CD4-positive, alpha-beta T cell treated with Interleukin-12 subunit alpha and Interleukin-12 subunit beta, for 1 hour (primary cell): Measurements from ENCODE around the gene SSTR3.

Experiments
- DNase-seq: peaks from one replicate; pipeline ENCODE4 v3.0.0-alpha.2; 2020

Gene SSTR3

DNA sequence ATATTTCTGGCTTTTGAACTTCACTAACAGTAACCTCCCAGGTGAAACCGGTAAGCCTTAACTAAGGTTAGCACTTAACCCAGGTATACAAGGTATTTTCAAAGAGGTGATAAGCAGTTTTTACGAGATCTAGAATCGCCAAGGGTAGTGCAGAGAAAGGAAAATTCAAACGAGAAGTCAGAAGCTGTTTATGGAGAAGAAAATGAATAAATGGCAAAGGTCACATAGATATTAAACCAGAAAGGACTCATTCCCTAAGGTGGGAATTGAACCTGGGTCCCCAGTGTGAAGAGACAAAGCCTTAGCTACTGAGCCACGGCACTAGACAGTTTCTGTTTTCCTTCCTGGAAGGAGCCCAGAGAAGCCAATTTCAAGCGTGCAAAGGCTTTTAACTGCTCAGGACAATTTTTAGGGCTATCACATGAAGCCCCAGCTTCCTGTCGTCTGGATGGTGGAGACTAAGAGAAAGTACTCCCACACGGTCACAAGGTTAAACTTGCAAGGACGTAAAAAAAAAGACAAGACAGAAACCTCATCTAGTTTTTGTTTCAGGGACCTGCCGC is 18.6 kb downstream of the SSTR3 start:
- peak; percentile 62 for DNase-seq

DNA sequence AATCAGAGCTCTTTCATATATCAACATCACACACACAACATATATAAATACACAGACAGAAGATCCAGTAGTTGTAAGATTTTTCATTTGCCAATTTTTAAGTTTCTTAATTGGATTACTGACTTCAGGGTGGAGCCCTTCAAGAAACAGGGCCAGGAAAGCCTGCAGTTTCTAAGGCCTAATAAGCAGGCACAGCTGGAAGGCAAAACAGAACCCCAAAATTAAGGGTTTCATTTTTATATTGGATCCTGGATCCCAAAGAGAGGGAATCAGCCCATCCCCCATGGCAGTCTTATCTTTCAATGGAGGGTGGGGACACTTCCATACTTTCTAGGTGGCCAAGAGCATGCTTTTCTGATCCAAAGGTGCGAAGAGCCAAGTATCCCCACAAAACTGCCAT is 19.5 kb downstream of the SSTR3 start:
- no peak for DNase-seq

DNA sequence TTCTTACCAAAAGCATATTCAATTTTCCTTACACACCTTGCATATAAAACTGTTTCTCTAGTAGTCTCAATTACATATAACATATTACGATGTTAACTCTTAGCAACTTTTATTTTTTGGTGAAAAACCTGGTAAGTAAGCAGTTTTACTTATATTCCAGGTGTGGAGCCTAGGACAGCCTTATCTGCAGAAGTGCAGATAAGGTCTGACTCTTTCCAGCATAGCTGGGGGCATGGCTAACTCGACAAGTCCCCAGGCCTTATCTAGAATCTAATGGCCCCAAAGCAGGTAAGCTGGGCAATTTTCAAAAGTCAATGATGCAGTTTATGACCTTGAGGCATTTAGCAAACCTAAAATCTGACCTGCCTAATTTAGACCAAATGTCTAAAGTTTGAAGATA is 20.1 kb downstream of the SSTR3 start:
- DNase-seq = no peak

DNA sequence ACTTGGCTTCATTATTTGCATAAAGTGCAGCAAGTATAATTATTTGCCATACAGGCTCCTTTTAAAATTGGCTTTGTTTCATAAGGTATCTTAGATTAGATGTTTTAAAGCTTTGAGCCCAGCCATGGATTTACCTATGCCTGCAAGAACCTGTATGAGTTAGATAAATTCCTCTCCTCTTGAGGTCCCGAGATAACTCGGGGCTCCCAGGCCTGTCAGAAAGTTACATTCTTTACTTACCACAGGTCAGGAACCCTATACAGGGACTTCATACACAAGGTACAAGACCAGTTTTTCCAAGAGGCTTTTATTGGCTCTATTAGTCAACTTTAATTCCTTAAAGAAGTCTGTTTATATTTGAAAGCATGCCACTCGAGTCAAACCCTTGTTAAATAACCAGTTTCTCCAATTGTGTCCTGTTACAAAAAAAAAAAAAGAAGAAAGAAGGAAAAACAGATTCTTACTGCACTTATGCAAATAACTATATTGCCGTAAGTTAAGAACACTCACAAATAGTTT is 22.0 kb downstream of the SSTR3 start:
- no peak for DNase-seq

DNA sequence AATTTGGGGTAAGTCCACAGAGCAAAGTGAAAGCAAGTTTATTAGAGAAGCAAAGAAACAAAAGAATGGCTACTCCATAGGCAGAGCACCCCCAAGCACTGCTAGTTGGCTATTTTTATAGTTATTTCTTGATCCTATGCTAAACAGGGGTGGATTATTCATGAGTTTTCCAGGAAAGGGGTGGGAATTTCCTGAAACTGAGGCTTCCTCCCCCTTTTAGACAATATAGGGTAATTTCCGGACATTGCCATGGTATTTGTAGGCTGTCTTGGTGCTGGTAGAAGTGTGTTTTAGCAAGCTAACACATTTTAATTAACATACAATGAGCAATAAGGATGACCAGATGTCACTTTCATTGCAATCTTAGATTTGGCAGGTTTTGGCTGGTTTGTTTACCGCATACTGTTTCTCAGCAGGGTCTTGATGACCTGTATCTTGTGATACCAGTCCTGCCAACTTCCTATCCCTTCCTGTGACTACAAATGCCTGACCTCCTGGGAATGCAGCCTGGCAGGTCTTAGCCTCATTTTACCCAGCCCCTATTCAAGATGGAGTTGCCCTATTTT is 23.3 kb downstream of the SSTR3 start:
- no peak for DNase-seq

GRCh38 chr22:37187891-37188761 is 24.2 kb downstream of the SSTR3 start, which contains the start of gene C1QTNF6:
Gene C1QTNF6 (minus strand): TSS chr22:37188247. CDS start chr22:37188213, 34 bp downstream.
- DNase-seq = no peak

- no peak for DNase-seq
Observed at GRCh38 chr22:37187552-37187890, 24.8 kb downstream of the SSTR3 start.

GRCh38 chr22:37186997-37187522 is 25.2 kb downstream of the SSTR3 start:
- no peak for DNase-seq

- DNase-seq = peak; percentile 88
Observed at GRCh38 chr22:37186228-37186996, 25.9 kb downstream of the SSTR3 start.

DNA sequence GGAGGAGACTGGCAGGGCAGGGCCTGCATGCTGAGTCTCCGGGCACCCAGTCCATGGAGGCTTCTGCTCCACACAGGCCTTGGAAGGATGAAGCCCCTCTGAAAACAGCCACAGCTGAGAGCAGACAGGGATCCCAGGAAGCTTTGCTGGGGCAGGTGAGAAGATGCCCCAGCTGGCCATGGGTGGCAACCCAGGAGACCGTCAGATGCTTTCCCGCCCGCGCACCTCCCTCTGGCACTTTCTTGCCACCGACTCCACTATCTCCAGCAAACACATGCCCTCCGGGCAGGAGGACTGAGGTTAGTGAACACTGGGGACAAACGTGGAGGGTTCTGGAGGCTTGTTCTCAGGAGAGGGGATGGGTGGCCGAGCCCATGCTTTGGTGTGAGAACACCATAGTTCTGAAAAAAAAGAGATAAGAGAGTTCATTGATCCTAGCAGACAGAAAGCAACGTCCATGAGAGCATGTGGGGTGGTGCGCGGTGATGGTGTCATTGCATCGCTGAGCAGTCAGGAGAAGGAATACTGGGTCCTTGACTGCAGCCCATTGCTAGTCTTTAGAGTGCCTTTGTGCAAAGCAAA is 26.5 kb downstream of the SSTR3 start:
- no peak for DNase-seq

GRCh38 chr22:37184816-37185541 is 27.3 kb downstream of the SSTR3 start:
- DNase-seq = no peak

GRCh38 chr22:37184380-37184755 is 27.9 kb downstream of the SSTR3 start:
- DNase-seq = no peak

DNA sequence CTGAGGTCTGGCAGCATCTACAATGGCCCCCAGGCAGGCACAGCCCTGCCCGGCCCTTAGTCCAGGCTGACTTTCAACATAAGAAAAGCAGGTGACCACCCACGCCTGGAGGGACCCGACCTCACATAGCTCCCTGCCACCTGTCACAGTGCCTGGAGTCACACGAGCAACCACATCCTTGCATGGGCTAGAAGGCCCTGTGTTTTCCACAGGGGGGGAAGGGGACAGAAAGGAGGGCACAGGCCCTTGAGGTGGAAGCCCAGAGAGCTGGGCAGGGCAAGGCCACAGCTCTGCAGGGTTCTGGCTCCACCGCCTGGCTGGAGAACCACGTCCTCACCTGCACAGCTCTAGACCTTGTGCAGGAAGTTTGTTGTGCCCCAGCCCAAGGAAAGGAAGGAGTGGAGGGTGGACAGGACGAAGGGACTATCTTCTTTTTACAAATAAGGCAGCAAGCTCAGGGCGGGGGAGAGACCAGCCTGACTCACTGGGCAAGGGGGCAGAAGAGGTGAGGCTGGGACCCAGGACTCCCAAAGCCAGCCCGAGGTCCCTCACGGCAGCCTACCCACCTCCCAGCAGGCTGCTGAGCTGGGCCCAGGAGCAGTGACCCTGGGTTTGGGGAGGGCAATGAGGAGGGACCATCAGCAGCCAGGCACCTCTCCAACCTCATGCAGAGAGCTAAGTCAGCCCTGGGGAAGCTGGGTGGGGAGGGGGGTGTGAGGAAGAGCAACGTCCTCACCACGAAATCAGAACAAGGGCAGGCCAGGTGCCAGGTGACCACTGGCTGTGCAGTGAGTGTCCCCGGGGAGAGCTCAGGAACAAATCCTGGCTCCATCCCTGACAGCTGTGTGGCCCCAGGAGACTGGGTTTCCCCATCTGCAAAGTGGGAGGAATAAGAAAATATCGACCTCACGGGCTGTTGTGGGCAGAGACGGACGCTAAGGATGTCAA is 28.6 kb downstream of the SSTR3 start:
- DNase-seq = no peak

GRCh38 chr22:37182949-37183245 is 29.4 kb downstream of the SSTR3 start:
- no peak for DNase-seq

DNA sequence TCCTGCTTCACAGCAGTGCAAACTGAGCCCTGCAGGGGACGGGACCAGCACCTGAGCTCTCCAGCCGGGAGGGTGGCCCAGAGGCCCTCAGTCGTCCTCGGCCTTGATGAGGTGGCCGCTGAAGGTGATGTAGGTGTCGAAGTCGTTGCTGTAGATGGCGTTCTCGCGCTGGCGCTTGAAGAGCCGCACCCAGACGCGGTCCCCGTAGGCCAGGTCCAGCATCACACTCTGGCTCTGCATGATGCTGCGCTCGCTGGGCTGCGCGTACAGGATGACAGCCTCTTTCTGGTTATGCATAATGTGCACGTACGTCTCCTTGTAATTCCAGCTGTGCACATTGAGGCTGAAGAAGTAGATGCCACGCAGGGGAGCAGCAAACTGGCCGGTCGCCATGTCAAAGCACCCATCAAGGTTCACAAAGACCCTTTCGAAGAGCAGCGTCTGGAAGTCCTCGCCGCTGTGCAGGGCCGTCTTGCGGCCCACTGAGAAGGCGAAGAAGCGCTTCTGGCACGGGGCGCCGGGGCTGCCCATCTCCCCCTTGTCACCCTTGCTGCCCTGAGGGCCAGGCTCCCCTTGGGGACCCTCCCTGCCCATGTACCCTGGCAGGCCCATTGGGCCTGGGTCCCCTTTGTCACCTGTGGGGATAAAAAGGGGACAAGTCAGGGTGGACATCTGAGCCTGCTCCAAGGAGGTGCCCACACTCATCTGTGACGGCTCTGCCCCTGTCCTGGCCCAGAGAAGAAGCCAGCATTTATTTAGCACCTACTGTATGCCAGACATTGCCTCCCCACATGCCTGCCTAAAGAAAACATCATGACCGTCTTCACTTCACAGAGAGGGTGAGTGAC is 30.0 kb downstream of the SSTR3 start:
- DNase-seq = no peak

- no peak for DNase-seq
Observed at GRCh38 chr22:37181681-37182080, 30.6 kb downstream of the SSTR3 start.

DNA sequence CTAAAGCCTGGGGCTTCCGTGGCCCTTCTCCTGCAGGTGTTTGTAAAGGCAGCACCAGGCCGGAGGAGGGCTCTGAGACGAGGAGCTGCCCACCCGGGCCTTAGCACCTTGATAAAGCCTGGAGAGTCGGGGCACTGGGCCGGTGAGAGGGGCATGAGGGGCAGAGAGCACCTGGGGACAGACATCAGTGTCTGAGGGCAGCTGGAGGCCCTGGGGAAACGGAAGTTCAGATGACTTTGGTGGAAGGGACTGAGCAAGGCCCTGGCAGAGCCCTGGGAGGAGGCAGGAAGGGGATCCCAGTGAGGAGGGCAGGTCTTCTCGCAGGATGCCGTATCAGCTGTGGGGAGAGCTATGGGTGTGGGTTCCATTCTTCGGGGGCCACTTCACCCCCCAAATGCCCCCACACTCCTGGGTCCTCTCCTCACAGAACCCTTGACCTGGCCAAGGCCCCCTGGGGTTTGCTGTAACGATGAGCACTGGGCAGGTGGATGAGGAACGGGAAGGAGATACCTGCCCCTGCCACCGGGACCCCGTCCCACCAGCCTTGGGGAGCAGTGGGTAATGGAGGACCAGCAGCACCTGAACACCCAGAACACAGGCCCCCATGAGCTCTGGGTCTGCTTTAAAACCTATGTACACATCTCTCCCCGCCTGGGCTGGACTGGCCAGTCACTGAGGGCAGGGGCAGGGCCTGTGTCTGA is 31.6 kb downstream of the SSTR3 start:
- no peak for DNase-seq

DNA sequence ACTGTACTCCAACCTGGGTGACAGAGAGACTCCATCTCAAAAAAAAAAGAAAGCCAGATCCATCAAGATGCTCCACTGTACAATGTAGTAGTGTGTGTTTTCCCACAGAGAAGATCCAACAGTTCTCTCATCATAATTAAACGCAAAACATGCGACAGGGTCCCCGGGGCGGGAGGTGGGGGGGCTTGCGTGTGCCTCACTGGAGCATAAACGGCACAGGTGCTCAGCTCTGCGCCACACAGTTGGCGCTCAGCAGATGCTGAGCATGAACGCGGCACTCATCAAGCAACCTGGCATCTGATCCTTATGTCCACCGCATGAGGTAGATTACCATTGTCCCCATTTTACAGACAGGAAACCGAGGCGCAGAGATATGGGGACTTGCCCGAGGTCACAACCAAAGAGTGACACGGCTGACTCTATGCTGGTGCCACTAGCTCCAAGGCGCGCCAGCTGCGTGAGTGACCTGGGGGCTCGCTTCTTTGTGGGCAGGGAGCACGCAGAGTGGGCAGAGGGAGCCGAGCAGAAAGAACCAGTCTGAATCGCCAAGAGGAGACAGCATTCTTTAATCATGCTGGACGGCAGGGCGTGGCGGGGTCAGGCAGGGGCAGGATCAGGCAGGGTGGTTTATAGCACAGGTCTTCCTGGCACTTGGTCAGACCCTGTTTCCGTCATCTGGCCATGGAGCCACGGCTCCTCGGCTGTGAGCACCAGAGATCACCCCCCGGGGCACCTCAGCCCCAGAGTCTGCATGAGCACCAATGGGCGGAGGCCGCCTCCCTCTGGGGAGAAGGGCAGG is 32.5 kb downstream of the SSTR3 start:
- DNase-seq = no peak

GRCh38 chr22:37179126-37179470 is 33.2 kb downstream of the SSTR3 start:
- DNase-seq = no peak
